ENCODE measurements around the gene LENEP.

DNA sequence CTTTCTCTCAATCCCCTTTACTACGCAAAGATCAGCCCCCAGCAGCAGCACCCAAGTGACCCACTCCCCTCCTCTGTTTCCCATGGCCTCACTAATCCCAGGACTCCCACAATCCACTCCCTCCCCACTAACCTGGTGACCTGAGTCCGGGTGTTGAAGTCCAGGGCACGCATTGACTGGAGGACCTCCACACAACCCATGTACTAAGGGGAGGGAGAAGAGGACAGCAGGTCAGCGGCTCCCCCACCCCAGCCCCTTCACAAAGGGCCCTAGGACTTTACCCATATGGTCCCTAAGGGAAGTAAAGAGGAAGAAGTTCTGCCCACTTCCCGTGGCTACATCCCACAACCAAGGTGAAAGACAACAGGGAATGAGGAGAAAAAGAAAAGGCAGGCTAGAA is 24.1 kb upstream of the LENEP start:
- TF ChIP-seq, protein P1, sequence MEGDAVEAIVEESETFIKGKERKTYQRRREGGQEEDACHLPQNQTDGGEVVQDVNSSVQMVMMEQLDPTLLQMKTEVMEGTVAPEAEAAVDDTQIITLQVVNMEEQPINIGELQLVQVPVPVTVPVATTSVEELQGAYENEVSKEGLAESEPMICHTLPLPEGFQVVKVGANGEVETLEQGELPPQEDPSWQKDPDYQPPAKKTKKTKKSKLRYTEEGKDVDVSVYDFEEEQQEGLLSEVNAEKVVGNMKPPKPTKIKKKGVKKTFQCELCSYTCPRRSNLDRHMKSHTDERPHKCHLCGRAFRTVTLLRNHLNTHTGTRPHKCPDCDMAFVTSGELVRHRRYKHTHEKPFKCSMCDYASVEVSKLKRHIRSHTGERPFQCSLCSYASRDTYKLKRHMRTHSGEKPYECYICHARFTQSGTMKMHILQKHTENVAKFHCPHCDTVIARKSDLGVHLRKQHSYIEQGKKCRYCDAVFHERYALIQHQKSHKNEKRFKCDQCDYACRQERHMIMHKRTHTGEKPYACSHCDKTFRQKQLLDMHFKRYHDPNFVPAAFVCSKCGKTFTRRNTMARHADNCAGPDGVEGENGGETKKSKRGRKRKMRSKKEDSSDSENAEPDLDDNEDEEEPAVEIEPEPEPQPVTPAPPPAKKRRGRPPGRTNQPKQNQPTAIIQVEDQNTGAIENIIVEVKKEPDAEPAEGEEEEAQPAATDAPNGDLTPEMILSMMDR (IDR thresholded peaks at IDR 0.05), result no peak
- no peak for TF ChIP-seq POLR2A (IDR thresholded peaks at IDR 0.05)
